H9 (cell line): ENCODE results near the gene DOCK11. TPM values are rescaled to one million over a fixed set of nuclear protein-coding genes. Genes with fewer than 3 reads are reported as not detected.

ENCODE experiments used
- DNase-seq: peaks from one replicate; pipeline ENCODE4 v3.0.0-alpha.2; 2017
- H2AFZ ChIP-seq: one replicate; pipeline ENCODE4 v1.6.1; 2013; ENCODE audit warnings: mild to moderate bottlenecking, low read length, control low read depth, moderate library complexity
- H2AK5ac ChIP-seq: 2 replicates; pipeline ENCODE4 v1.6.1; 2013; ENCODE audit warnings: low read length, control low read depth, mixed read lengths; ENCODE audit not compliant: insufficient read length
- H2BK120ac ChIP-seq: one replicate; pipeline ENCODE4 v1.6.1; 2013; ENCODE audit warnings: low read depth, mild to moderate bottlenecking, low read length, control low read depth, inconsistent platforms; ENCODE audit not compliant: poor library complexity, severe bottlenecking
- H2BK12ac ChIP-seq: 2 replicates; pipeline ENCODE4 v1.6.1; 2013; ENCODE audit warnings: low read length, control low read depth, mixed read lengths, low read depth; ENCODE audit not compliant: insufficient read length
- H2BK15ac ChIP-seq: 2 replicates; pipeline ENCODE4 v1.6.1; 2013; ENCODE audit warnings: low read depth, low read length, control low read depth
- H2BK20ac ChIP-seq: one replicate; pipeline ENCODE4 v1.6.1; 2013; ENCODE audit warnings: low read depth, mild to moderate bottlenecking, low read length, control low read depth, inconsistent platforms; ENCODE audit not compliant: poor library complexity, severe bottlenecking
- H2BK5ac ChIP-seq: 2 replicates; pipeline ENCODE4 v1.6.1; 2013; ENCODE audit warnings: low read length, control low read depth, mixed read lengths; ENCODE audit not compliant: insufficient read length
- H3K14ac ChIP-seq: 2 replicates; pipeline ENCODE4 v1.6.1; 2013; ENCODE audit warnings: low read length, control low read depth; ENCODE audit not compliant: insufficient read depth
- H3K18ac ChIP-seq: 2 replicates; pipeline ENCODE4 v1.6.1; 2013; ENCODE audit warnings: low read depth, mild to moderate bottlenecking, mixed read lengths, low read length, control low read depth; ENCODE audit not compliant: insufficient read length
- H3K23ac ChIP-seq: 2 replicates; pipeline ENCODE4 v1.6.1; 2013; ENCODE audit warnings: low read length, control low read depth, mixed read lengths, low read depth; ENCODE audit not compliant: insufficient read length
- H3K23me2 ChIP-seq: 2 replicates; pipeline ENCODE4 v1.6.1; 2013; ENCODE audit warnings: low read depth, mild to moderate bottlenecking, mixed read lengths, low read length, control low read depth; ENCODE audit not compliant: insufficient read length, poor library complexity, severe bottlenecking
- H3K27ac ChIP-seq: 2 replicates; pipeline ENCODE4 v1.5.1; 2013; ENCODE audit warnings: low read length, control low read depth, mixed read lengths, low read depth; ENCODE audit not compliant: insufficient read length
- H3K27me3 ChIP-seq: 2 replicates; pipeline ENCODE4 v1.6.1; 2013; ENCODE audit warnings: low read length, control low read depth, inconsistent platforms; ENCODE audit not compliant: insufficient read depth
- H3K4ac ChIP-seq: 2 replicates; pipeline ENCODE4 v1.6.1; 2013; ENCODE audit warnings: low read depth, mild to moderate bottlenecking, control low read depth, inconsistent platforms, low read length, moderate library complexity
- H3K4me1 ChIP-seq: 2 replicates; pipeline ENCODE4 v1.6.1; 2013; ENCODE audit warnings: low read length, control low read depth, inconsistent platforms; ENCODE audit not compliant: insufficient read depth
- H3K4me2 ChIP-seq: 2 replicates; pipeline ENCODE4 v1.6.1; 2013; ENCODE audit warnings: low read length, control low read depth, mixed read lengths; ENCODE audit not compliant: insufficient read length, insufficient read depth
- H3K56ac ChIP-seq: 2 replicates; pipeline ENCODE4 v1.6.1; 2013; ENCODE audit warnings: low read depth, mild to moderate bottlenecking, mixed read lengths, low read length, control low read depth; ENCODE audit not compliant: insufficient read length
- H3K79me1 ChIP-seq: 2 replicates; pipeline ENCODE4 v1.6.1; 2013; ENCODE audit warnings: low read depth, mild to moderate bottlenecking, moderate library complexity, low read length, control low read depth, inconsistent platforms; ENCODE audit not compliant: insufficient read depth, poor library complexity, severe bottlenecking
- H3K79me2 ChIP-seq: 2 replicates; pipeline ENCODE4 v1.6.1; 2013; ENCODE audit warnings: low read length, control low read depth, inconsistent platforms; ENCODE audit not compliant: insufficient read depth
- H3K9ac ChIP-seq: 2 replicates; pipeline ENCODE4 v1.6.1; 2013; ENCODE audit warnings: low read length, control low read depth, mixed read lengths; ENCODE audit not compliant: insufficient read length; ENCODE audit errors: extremely low read depth
- H3K9me3 ChIP-seq: one replicate; pipeline ENCODE4 v1.6.1; 2013; ENCODE audit warnings: low read depth, low read length, inconsistent platforms; ENCODE audit not compliant: control insufficient read depth
- H3T11ph ChIP-seq: one replicate; pipeline ENCODE4 v1.6.1; 2013; ENCODE audit warnings: mild to moderate bottlenecking, low read length, control low read depth, inconsistent platforms
- H4K20me1 ChIP-seq: one replicate; pipeline ENCODE4 v1.6.1; 2013; ENCODE audit not compliant: control insufficient read depth, insufficient read length, insufficient read depth
- H4K5ac ChIP-seq: 2 replicates; pipeline ENCODE4 v1.6.1; 2013; ENCODE audit warnings: low read depth, mild to moderate bottlenecking, mixed read lengths, low read length, control low read depth; ENCODE audit not compliant: insufficient read length
- H4K8ac ChIP-seq: replicated peaks from 2 replicates; pipeline ENCODE4 v1.6.1; 2013; ENCODE audit warnings: low read length, control low read depth, mixed read lengths, low read depth; ENCODE audit not compliant: insufficient read length
- H4K91ac ChIP-seq: 2 replicates; pipeline ENCODE4 v1.6.1; 2013; ENCODE audit warnings: low read depth, mild to moderate bottlenecking, moderate library complexity, mixed read lengths, low read length, control low read depth; ENCODE audit not compliant: insufficient read length
- H3K27ac Mint-ChIP-seq, 3 experiments: 2 replicates in 2 of 3; 3 replicates in 1 of 3; pipeline ENCODE4 v1.8.0; 2020 to 2021; ENCODE audit warnings: mixed read lengths in 3 of 3, mild to moderate bottlenecking in 1 of 3, moderate library complexity in 1 of 3
- H3K27me3 Mint-ChIP-seq: 2 replicates; pipeline ENCODE4 v1.8.0; 2021; ENCODE audit warnings: low read depth, mild to moderate bottlenecking, moderate library complexity, mixed read lengths
- H3K36me3 Mint-ChIP-seq, 3 experiments: 2 replicates in 2 of 3; 3 replicates in 1 of 3; pipeline ENCODE4 v1.8.0; 2020 to 2021; ENCODE audit warnings: low read depth in 3 of 3, mixed read lengths in 3 of 3; ENCODE audit not compliant: insufficient read depth in 1 of 3
- H3K4me1 Mint-ChIP-seq, 2 experiments: 2 replicates each; pipeline ENCODE4 v1.8.0; 2020; ENCODE audit warnings: mixed read lengths in 2 of 2
- H3K4me3 Mint-ChIP-seq, 2 experiments: 2 replicates in 1 of 2; 3 replicates in 1 of 2; pipeline ENCODE4 v1.8.0; 2020 to 2021; ENCODE audit warnings: mild to moderate bottlenecking in 2 of 2, mixed read lengths in 2 of 2, moderate library complexity in 1 of 2
- H3K9me3 Mint-ChIP-seq, 2 experiments: 2 replicates in 1 of 2; 3 replicates in 1 of 2; pipeline ENCODE4 v1.8.0; 2020; ENCODE audit warnings: mild to moderate bottlenecking in 2 of 2, mixed read lengths in 2 of 2, moderate library complexity in 1 of 2
- CTCF ChIP-seq: fragments of 200-600 bp; sonication (generic); conservative IDR thresholded peaks from 3 replicates; pipeline ENCODE4 v1.8.0; 2021; ENCODE audit warnings: antibody characterized with exemption, mild to moderate bottlenecking
- WGBS: extraction: QIAGEN DNeasy Blood & Tissue Kit; methylation state at CpG from one replicate; pipeline ENCODE4 v1.1.7; 2013; ENCODE audit warnings: missing lambda C conversion rate, low lambda C conversion rate, mixed read lengths; ENCODE audit not compliant: insufficient read length; ENCODE audit errors: extremely low coverage; 5-methylcytosine and 5-hydroxymethylcytosine counted together
- total RNA-seq: library from RNA; stranded (reverse); gene quantifications from 2 replicates; pipeline ENCODE4 v1.2.1, GENCODE V29; 2021

DOCK11 gene
- total RNA-seq, 1 experiment from 2014 or later, result 6.2 TPM

- Histone ChIP-seq H3K23me2 (no peaks in the 10 kb centered on the region), H3K9me3 (no peaks in the 10 kb centered on the region), H3K79me1 (no peaks in the 10 kb centered on the region), H3K4ac (no peak overlapping the region), H3K79me2 (no peaks in the 10 kb centered on the region), H3K27ac (no peak overlapping the region), H4K8ac (no peak overlapping the region), H3K14ac (no peak overlapping the region), H4K91ac (no peak overlapping the region), H2BK12ac (no peak overlapping the region), H2BK20ac (no peak overlapping the region), H2BK120ac (no peak overlapping the region), H2BK5ac (no peak overlapping the region), H3K4me2 (no peak overlapping the region), H2AFZ (no peak overlapping the region), H3K18ac (no peak overlapping the region), H3K4me1 (no peaks in the 10 kb centered on the region), H3K23ac (no peak overlapping the region), H3K9ac (no peak overlapping the region), H3K56ac (no peak overlapping the region), H2AK5ac (no peak overlapping the region), H4K5ac (no peak overlapping the region), H3K27me3 (no peaks in the 10 kb centered on the region), H3T11ph (no peak overlapping the region), H4K20me1 (no peaks in the 10 kb centered on the region), H2BK15ac (no peak overlapping the region)
- H3K9me3 Mint-ChIP-seq, result peaks cover 2 to 46% of the 10 kb centered on the region in 2 experiments; a peak in 3 of 5 replicates
- H3K36me3 Mint-ChIP-seq, result peaks cover 4 to 16% (median 13%) of the 10 kb centered on the region in 3 experiments; a peak in 6 of 7 replicates
- peaks cover 3 to 10% of the 10 kb centered on the region in 2 experiments; a peak in 3 of 4 replicates for H3K4me1 Mint-ChIP-seq
- H3K27me3 Mint-ChIP-seq, result peaks cover 3% of the 10 kb centered on the region; the same call in 1 of the 2 replicates
- no peak for DNase-seq
- WGBS, result no CpG with 5 or more reads among the region's 18 CpGs
- H3K27ac Mint-ChIP-seq, result no peak overlapping the region
- no peak overlapping the region for H3K4me3 Mint-ChIP-seq
- no peak for TF ChIP-seq CTCF
Observed at GRCh38 chrX:118634336-118634735, 138.7 kb downstream of the DOCK11 start.
